Measurements from ENCODE around the gene KIAA1217. TPM values are rescaled to one million over a fixed set of nuclear protein-coding genes. Genes with fewer than 3 reads are reported as not detected.

Gene KIAA1217
- total and polyA plus RNA-seq, 2 of the 8 experiments (the other 6 are each of a cell fraction or from before 2014, with no cell fraction given), result 4.5 to 15.6 TPM

- TF ChIP-seq CHD7 (IDR thresholded peaks at IDR 0.05; ENCODE audit: insufficient replicate concordance, low read length), result no peak
Observed at GRCh38 chr10:24350070-24350921, 141.4 kb downstream of the KIAA1217 start (continued).

All from H1 (cell line).